Naive thymus-derived CD4-positive, alpha-beta T cell (primary cell): Measurements from ENCODE around the gene ODAD4. TPM values are rescaled to one million over a fixed set of nuclear protein-coding genes. Genes with fewer than 3 reads are reported as not detected.
A peak's percentile ranks its signal among the peaks of the same experiment; 100 is the strongest.

Source experiments
- ATAC-seq: fragments of 150-1000 bp; cut with Tn5 transposase; 2 replicates; pipeline ENCODE4 v1.10.0; 2021; ENCODE audit warnings: mild to moderate bottlenecking, moderate library complexity
- CTCF ChIA-PET: fragments of 350-600 bp; sonication (Branson Sonifier 250); formaldehyde crosslinking; loops from one replicate; lab custom pipeline; 2021; ENCODE audit warnings: antibody characterized with exemption; lab: Charles Lee
- POLR2A ChIA-PET: fragments of 350-600 bp; sonication (Branson Sonifier 250); formaldehyde crosslinking; loops from one replicate; lab custom pipeline; 2021; ENCODE audit warnings: antibody characterized with exemption, inconsistent platforms; lab: Charles Lee
- DNase-seq, 9 donors: peaks; one replicate each; pipeline versions ENCODE4 v3.0.0 to v3.0.0-alpha.2; 2020 to 2022; ENCODE audit warnings: mixed read lengths in 1 of 9
- H3K27ac ChIP-seq: one replicate; pipeline ENCODE4 v1.7.0; 2013; ENCODE audit warnings: mild to moderate bottlenecking, low read depth, low read length, moderate library complexity
- H3K27me3 ChIP-seq, 2 donors: one replicate each; pipeline ENCODE4 v1.7.0; 2013; ENCODE audit warnings: low read length in 2 of 2, mild to moderate bottlenecking in 2 of 2, moderate library complexity in 2 of 2; ENCODE audit not compliant: control insufficient read depth in 2 of 2, insufficient read depth in 2 of 2
- H3K36me3 ChIP-seq, 3 experiments: 1 replicate in 2 of 3; 2 replicates in 1 of 3; pipeline ENCODE4 v1.7.0; 2013; ENCODE audit warnings: low read length in 3 of 3, mild to moderate bottlenecking in 3 of 3, moderate library complexity in 1 of 3; ENCODE audit not compliant: insufficient read depth in 3 of 3, control insufficient read depth in 2 of 3
- H3K4me1 ChIP-seq, 2 donors: one replicate each; pipeline ENCODE4 v1.7.0; 2013; ENCODE audit warnings: low read length in 2 of 2, mild to moderate bottlenecking in 2 of 2, moderate library complexity in 1 of 2; ENCODE audit not compliant: control insufficient read depth in 2 of 2, insufficient read depth in 2 of 2
- H3K4me3 ChIP-seq: 2 replicates; pipeline ENCODE4 v1.7.0; 2013; ENCODE audit warnings: mild to moderate bottlenecking, low read length
- H3K9me3 ChIP-seq, 3 experiments: 1 replicate in 2 of 3; 2 replicates in 1 of 3; pipeline ENCODE4 v1.7.0; 2013; ENCODE audit warnings: low read length in 3 of 3; ENCODE audit not compliant: control insufficient read depth in 2 of 3
- H3K27ac Mint-ChIP-seq, 9 donors: one replicate each; pipeline ENCODE4 v1.8.0; 2020 to 2022; ENCODE audit warnings: mixed read lengths in 9 of 9, mild to moderate bottlenecking in 8 of 9, moderate library complexity in 5 of 9, inconsistent platforms in 2 of 9
- H3K27me3 Mint-ChIP-seq, 5 donors: one replicate each; pipeline ENCODE4 v1.8.0; 2021 to 2022; ENCODE audit warnings: mixed read lengths in 5 of 5, mild to moderate bottlenecking in 1 of 5
- H3K36me3 Mint-ChIP-seq, 5 donors: one replicate each; pipeline ENCODE4 v1.8.0; 2020 to 2022; ENCODE audit warnings: mixed read lengths in 5 of 5, mild to moderate bottlenecking in 3 of 5, inconsistent platforms in 1 of 5
- H3K4me1 Mint-ChIP-seq, 7 donors: one replicate each; pipeline ENCODE4 v1.8.0; 2020 to 2022; ENCODE audit warnings: mixed read lengths in 7 of 7, mild to moderate bottlenecking in 3 of 7, inconsistent platforms in 1 of 7
- H3K4me3 Mint-ChIP-seq, 10 donors: one replicate each; pipeline ENCODE4 v1.8.0; 2020 to 2022; ENCODE audit warnings: mild to moderate bottlenecking in 10 of 10, mixed read lengths in 10 of 10, moderate library complexity in 6 of 10, inconsistent platforms in 2 of 10
- H3K9me3 Mint-ChIP-seq, 11 donors: one replicate each; pipeline ENCODE4 v1.8.0; 2020 to 2022; ENCODE audit warnings: mixed read lengths in 11 of 11, mild to moderate bottlenecking in 4 of 11, inconsistent platforms in 1 of 11, moderate library complexity in 1 of 11
- intact Hi-C, 2 donors: fragments of 100-400 bp; cut with micrococcal nuclease; formaldehyde crosslinking; loops; one replicate each; pipeline ENCODE4 v1.15.1; 2023
- polyA plus RNA-seq, 2 donors: library from polyadenylated mRNA; unstranded; fragments of 300-500 nt; fragmentation: Illumina TruSeq; gene quantifications; one replicate each; pipeline ENCODE4 v1.2.3, GENCODE V29; 2021
- total RNA-seq, 6 experiments: library from RNA in 5 of 6; stranded (reverse) in 5 of 6; gene quantifications; 1 replicate in 5 of 6; 2 replicates in 1 of 6; pipeline ENCODE4 v1.2.3 and lab custom pipeline; 2021 to 2026

ODAD4 gene, protein sequence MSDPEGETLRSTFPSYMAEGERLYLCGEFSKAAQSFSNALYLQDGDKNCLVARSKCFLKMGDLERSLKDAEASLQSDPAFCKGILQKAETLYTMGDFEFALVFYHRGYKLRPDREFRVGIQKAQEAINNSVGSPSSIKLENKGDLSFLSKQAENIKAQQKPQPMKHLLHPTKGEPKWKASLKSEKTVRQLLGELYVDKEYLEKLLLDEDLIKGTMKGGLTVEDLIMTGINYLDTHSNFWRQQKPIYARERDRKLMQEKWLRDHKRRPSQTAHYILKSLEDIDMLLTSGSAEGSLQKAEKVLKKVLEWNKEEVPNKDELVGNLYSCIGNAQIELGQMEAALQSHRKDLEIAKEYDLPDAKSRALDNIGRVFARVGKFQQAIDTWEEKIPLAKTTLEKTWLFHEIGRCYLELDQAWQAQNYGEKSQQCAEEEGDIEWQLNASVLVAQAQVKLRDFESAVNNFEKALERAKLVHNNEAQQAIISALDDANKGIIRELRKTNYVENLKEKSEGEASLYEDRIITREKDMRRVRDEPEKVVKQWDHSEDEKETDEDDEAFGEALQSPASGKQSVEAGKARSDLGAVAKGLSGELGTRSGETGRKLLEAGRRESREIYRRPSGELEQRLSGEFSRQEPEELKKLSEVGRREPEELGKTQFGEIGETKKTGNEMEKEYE
- total RNA-seq (1 to 10 TPM in 3 of 5 experiments, under 1 TPM in 1, not detected in 1; 0.16 to 4.1 (median 1.6) TPM), polyA plus RNA-seq (under 1 TPM; 0.10 to 0.40 TPM), total RNA-seq (lab: John Stamatoyannopoulos, UW) (5.0 reads per million, percentile 24 among the genes with 10 or more reads in this experiment)

DNA sequence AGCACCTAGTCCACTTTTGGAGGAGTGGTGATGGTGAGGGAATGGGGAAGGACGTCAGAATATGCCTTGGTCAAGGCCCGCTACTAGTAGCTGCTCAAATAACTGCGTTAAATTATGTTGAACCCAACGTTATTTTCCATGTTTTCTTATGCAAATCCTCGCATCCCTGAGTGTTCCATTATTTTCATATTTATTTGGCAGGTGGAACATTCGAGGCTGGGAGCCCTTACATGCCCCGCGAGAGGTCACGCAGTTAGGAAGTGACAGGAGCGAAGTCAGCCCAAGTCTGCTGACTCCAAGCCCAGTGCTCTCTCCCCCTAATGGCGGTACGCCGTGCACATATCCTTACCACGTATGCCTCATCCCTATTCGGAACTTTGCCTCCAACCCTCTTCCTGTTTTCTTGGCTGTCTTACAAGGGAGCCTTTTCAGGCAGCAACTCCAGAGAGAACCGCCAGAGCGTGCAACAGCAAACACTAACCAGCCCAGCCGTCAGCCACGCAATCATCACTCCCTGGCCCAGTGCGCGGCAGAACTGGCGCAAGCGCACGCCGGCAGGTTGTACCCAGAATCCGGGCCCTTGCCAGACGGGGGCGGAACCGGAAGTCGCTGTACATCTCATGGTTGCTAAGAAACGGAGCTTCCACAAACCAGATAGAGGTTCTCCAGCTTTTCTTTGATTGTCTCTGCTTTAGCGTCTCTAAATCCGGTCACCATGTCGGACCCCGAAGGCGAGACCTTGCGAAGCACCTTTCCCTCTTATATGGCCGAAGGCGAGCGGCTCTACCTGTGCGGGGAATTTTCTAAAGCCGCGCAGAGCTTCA, at the start of gene ODAD4:
ODAD4 (plus strand) TSS at position 609 of the 824 bp plus-strand sequence; CDS start at position 716, 107 bp downstream.
- intact Hi-C loops, result loop anchor here (1.0 to 2.0 kb wide), 6 partner anchors 11 to 749 kb away; partner anchors contain the start of genes CNP (in 1 of the 2), DNAJC7 (in 1 of the 2) and KLHL11 (in 1 of the 2)
- H3K36me3 Mint-ChIP-seq, result peaks cover 0 to 8% (median 0%) of the 10 kb centered on the region in 5 donors

DNA sequence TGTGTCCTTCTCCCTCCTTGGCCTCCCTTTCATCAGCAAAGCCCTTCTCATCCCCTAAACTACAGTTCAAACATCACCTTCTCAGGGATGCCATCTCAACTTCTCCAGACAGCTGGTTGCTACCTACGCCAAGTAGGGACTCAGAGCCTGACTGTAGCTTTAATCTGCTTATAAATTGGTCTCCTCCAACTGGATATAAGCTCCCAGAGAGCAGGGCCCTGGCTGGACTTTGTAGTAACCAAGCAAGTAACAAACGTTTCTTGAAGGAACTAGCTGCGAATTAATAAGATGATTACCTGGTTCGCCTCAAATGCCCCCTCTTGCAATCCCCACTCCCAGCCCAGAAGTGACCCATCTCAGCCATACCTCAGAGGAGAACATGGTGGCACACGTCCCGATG, 47.7 kb upstream of the ODAD4 start:
- CTCF ChIA-PET, result interaction anchor here (0.5 kb wide), 1 partner anchor 232 kb away, joined by 3 read pairs; no protein-coding TSS in a partner anchor
- intact Hi-C loops, result no loop called here

More for the DNA sequence above, at the start of gene ODAD4:
- POLR2A ChIA-PET, result interaction anchor here (0.8 to 3.8 kb wide), 9 partner anchors 11 to 1282 kb away, joined by 3 to 47 read pairs (median 6); partner anchors contain the start of genes ACLY, CNP, DNAJC7 and EIF1
- Mint-ChIP-seq H3K9me3 (peaks cover 0 to 3% (median 0%) of the 10 kb centered on the region in 11 donors), H3K27ac (peak within 1 kb of the TSS; percentile 90 to 100 (median 96)), H3K4me1 (peaks cover 18 to 52% (median 24%) of the 10 kb centered on the region in 7 donors), H3K4me3 (peak within 1 kb of the TSS; percentile 93 to 100 (median 96)), H3K27me3 (no peaks in the 10 kb centered on the region)
- no peaks in the 10 kb centered on the region for H3K36me3 ChIP-seq
- peak within 1 kb of the TSS; percentile 79 for H3K4me3 ChIP-seq
- CTCF ChIA-PET, result interaction anchor here (0.5 to 2.6 kb wide), 7 partner anchors 11 to 239 kb away, joined by 3 to 9 read pairs (median 3); partner anchors contain the start of gene ACLY
- peaks cover 9 to 11% of the 10 kb centered on the region in 2 donors for H3K4me1 ChIP-seq
- H3K27ac ChIP-seq, result peak within 1 kb of the TSS; percentile 84
- no peaks in the 10 kb centered on the region for H3K27me3 ChIP-seq
- H3K9me3 ChIP-seq, result no peaks in the 10 kb centered on the region
- DNase-seq, result peak; percentile 87 to 98 (median 97)
- peak; percentile 98 for ATAC-seq

DNA sequence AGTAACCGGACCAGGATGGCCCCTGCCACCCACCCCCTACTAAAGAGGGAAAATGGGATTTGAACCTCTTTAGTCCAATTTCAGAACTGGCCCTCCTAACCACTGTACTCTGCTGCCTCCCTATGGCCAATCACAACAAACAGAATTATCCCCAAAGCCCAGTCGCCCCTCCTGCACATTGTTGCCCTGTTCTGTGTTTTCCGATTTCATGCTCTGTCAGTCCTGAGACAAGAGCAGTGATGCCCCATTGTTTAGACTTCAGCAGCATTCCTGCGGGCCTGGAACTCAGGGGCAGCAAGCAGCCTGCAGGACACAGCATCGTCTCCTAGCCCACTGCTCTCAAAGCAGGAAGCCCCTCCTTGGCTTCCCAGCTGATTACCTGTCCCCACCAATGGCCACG, 44.7 kb upstream of the ODAD4 start:
- Mint-ChIP-seq H3K4me1 (peaks cover 0 to 4% (median 0%) of the 10 kb centered on the region in 7 donors), H3K27ac (peak overlapping the region in 2 of 9 donors; percentile 51), H3K27me3 (no peaks in the 10 kb centered on the region), H3K4me3 (no peak overlapping the region), H3K36me3 (peaks cover 12 to 41% (median 28%) of the 10 kb centered on the region in 5 donors), H3K9me3 (no peaks in the 10 kb centered on the region)
- H3K9me3 ChIP-seq, result no peaks in the 10 kb centered on the region
- ATAC-seq (no peak), DNase-seq (no peak)
- no peak overlapping the region for H3K27ac ChIP-seq
- ChIA-PET CTCF (interaction anchor here (0.8 kb wide), 1 partner anchor 84 kb away, joined by 3 read pairs; no protein-coding TSS in a partner anchor), POLR2A (no interaction called here)
- H3K36me3 ChIP-seq, result peaks cover 19 to 82% (median 22%) of the 10 kb centered on the region in 3 experiments
- no peak overlapping the region for H3K4me3 ChIP-seq
- H3K27me3 ChIP-seq, result no peaks in the 10 kb centered on the region
- intact Hi-C loops, result loop anchor here in 1 of 2 donors (1.0 kb wide), 1 partner anchor 147 kb away; no protein-coding TSS in a partner anchor
- no peaks in the 10 kb centered on the region for H3K4me1 ChIP-seq

More for the DNA sequence above, 47.7 kb upstream of the ODAD4 start:
- no peak overlapping the region for H3K4me3 Mint-ChIP-seq
- Histone ChIP-seq H3K4me1 (no peaks in the 10 kb centered on the region), H3K4me3 (no peak overlapping the region), H3K36me3 (peaks cover 24 to 85% (median 34%) of the 10 kb centered on the region in 3 experiments), H3K27me3 (no peaks in the 10 kb centered on the region), H3K27ac (no peak overlapping the region), H3K9me3 (no peaks in the 10 kb centered on the region)
- H3K4me1 Mint-ChIP-seq, result peaks cover 0 to 4% (median 0%) of the 10 kb centered on the region in 7 donors
- DNase-seq (no peak), ATAC-seq (no peak)
- no peaks in the 10 kb centered on the region for H3K27me3 Mint-ChIP-seq
- H3K36me3 Mint-ChIP-seq, result peaks cover 8 to 43% (median 32%) of the 10 kb centered on the region in 5 donors
- no peaks in the 10 kb centered on the region for H3K9me3 Mint-ChIP-seq
- H3K27ac Mint-ChIP-seq, result peak overlapping the region in 3 of 9 donors; percentile 7 to 73 (median 14)
- POLR2A ChIA-PET, result no interaction called here

DNA sequence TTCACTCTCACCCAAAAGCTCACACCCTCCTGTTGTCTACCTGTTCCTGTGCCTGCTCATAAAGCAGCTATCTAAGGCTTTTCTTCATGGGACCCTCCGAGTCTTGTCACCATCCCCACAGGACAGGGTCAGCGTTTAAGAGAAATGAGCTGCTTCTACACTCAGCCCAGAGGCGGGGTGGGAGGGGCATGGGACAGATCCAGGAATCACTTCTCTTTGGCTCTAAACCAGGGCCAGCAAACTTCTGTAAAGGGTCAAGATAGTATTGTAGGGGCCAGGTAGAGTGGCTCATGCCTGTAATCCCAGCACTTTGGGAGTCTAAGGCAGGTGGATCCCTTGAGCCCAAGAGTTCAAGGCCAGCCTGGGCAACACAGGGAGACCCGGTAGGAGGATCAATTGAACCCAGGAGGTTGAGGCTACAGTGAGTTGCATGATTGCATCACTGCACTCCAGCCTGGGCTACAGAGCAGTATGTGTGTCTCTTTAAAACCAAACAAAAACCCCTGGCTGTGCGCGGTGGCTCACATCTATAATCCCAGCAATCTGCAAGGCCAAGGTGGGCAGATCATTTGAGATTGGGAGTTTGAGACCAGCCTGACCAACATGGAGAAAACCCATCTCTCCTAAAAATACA, 42.0 kb upstream of the ODAD4 start:
- CTCF ChIA-PET, result no interaction called here
- ATAC-seq, result no peak
- H3K36me3 Mint-ChIP-seq, result peaks cover 7 to 49% (median 14%) of the 10 kb centered on the region in 5 donors

DNA sequence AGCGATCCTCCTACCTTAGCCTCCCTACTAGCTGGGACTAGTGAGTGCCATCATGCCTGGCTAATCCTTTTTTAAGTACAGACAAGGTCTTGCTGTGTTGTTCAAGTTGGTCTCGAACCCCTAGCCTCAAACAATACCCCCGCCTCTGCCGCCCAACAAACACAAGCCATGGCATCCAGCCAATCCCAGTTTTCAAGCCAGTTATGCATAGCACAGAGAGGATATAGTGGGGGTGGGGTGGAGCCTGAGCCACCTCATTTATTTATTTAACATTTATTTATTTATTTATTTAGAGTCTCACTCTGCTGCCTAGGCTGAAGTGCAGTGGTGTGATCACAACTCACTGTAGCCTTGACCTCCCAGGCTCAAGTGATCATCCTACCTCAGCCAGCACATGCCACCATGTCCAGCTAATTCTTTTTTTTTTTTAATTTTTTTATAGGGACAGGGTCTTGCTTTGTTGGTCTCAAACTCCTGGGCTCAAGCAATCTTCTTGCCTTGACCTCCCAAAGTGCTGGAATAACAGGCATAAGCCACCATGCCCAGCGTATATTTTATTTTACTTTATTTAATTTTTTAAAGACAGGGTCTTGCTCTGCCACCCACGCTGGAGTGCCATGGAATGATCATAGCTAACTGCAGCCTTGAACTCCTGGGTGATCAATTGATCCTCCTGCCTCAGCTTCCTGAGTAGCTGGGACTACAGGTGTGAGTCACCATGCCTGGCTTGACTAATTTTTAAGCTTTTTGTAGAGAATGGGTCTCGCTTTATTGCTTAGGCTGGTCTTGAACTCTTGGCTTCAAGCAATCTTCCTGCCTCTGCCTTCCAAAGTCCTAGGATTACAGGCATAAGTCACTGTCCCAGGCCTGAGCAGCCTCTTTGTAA, 39.0 kb upstream of the ODAD4 start:
- H3K27ac Mint-ChIP-seq, result peak overlapping the region in 1 of 9 donors; percentile 41
- Histone ChIP-seq H3K9me3 (no peaks in the 10 kb centered on the region), H3K4me1 (no peaks in the 10 kb centered on the region), H3K27me3 (no peaks in the 10 kb centered on the region), H3K4me3 (no peak overlapping the region), H3K36me3 (peaks cover 14 to 89% (median 14%) of the 10 kb centered on the region in 3 experiments), H3K27ac (no peak overlapping the region)
- H3K9me3 Mint-ChIP-seq, result no peaks in the 10 kb centered on the region
- ATAC-seq (no peak), DNase-seq (no peak)
- H3K27me3 Mint-ChIP-seq, result no peaks in the 10 kb centered on the region
- H3K4me1 Mint-ChIP-seq, result peaks cover 0 to 5% (median 0%) of the 10 kb centered on the region in 7 donors
- intact Hi-C loops, result no loop called here
- ChIA-PET POLR2A (no interaction called here), CTCF (no interaction called here)
- H3K36me3 Mint-ChIP-seq, result peaks cover 4 to 52% (median 11%) of the 10 kb centered on the region in 5 donors
- no peak overlapping the region for H3K4me3 Mint-ChIP-seq

More for the DNA sequence above, 42.0 kb upstream of the ODAD4 start:
- Mint-ChIP-seq H3K27ac (peak overlapping the region in 1 of 9 donors; percentile 32), H3K9me3 (no peaks in the 10 kb centered on the region), H3K4me3 (no peak overlapping the region), H3K4me1 (peaks cover 0 to 4% (median 0%) of the 10 kb centered on the region in 7 donors), H3K27me3 (no peaks in the 10 kb centered on the region)
- H3K9me3 ChIP-seq, result no peaks in the 10 kb centered on the region
- intact Hi-C loops, result no loop called here
- no peaks in the 10 kb centered on the region for H3K27me3 ChIP-seq
- H3K4me1 ChIP-seq, result no peaks in the 10 kb centered on the region
- no peak overlapping the region for H3K27ac ChIP-seq
- H3K4me3 ChIP-seq, result no peak overlapping the region
- H3K36me3 ChIP-seq, result peaks cover 11 to 89% (median 22%) of the 10 kb centered on the region in 3 experiments
- no peak for DNase-seq
- POLR2A ChIA-PET, result no interaction called here
